Measurements from ENCODE around the gene MYO7A.

DNA sequence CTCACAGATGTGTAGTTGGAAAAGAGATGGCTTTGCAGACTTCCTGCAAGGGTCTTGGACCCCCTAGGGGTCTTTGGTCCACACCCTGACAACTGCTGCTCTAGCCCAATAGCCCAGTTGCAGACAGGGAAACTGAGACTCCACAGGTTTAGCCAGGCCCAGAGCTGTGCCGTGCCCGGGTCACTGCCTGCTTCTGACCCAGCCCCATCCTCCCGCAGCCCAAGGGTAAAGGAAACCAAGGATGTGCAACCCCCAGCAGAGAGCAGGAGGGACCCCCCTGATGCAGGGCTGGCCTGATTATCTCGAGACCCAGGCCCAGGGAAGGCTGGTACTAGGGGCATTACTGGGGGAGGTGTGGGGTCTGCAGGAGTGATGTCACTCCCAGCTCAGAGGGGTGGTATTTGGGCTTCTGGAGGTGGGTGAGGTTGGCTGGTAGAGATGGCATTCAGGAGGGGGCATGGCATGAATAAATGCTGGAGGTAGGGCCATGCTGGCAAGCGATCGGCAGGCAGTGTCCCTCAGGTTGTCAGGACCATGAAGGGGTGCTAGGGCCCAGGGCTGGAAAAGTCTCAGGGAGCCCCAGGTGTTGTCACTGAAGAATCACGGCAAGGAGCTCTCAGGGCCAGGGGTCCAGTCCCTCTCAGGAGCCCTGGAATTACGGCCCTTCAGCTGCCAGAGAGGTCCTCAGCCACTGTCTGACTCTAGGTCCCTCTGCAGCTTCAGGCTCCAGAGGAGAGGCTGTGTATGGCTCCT lies 21.1 kb downstream of the MYO7A start:
- no peak for TF ChIP-seq EZH2 (IDR thresholded peaks at IDR 0.05; ENCODE audit: borderline replicate concordance, low read depth, low read length, severe bottlenecking)
- TF ChIP-seq, protein P1, sequence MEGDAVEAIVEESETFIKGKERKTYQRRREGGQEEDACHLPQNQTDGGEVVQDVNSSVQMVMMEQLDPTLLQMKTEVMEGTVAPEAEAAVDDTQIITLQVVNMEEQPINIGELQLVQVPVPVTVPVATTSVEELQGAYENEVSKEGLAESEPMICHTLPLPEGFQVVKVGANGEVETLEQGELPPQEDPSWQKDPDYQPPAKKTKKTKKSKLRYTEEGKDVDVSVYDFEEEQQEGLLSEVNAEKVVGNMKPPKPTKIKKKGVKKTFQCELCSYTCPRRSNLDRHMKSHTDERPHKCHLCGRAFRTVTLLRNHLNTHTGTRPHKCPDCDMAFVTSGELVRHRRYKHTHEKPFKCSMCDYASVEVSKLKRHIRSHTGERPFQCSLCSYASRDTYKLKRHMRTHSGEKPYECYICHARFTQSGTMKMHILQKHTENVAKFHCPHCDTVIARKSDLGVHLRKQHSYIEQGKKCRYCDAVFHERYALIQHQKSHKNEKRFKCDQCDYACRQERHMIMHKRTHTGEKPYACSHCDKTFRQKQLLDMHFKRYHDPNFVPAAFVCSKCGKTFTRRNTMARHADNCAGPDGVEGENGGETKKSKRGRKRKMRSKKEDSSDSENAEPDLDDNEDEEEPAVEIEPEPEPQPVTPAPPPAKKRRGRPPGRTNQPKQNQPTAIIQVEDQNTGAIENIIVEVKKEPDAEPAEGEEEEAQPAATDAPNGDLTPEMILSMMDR (IDR thresholded peaks at IDR 0.05; ENCODE audit: extremely low read depth in 1 of 2, insufficient read depth in 1 of 2, low read depth in 1 of 2, low read length in 2 of 2): no peak
- no peak for TF ChIP-seq MYC (IDR thresholded peaks at IDR 0.05; ENCODE audit: low read depth, low read length)
- no peak for TF ChIP-seq POLR2A (IDR thresholded peaks at IDR 0.05; ENCODE audit: low read depth, low read length)
- TF ChIP-seq POLR2AphosphoS5 (IDR thresholded peaks at IDR 0.05; ENCODE audit: insufficient read depth, low read depth, low read length): no peak
- TF ChIP-seq, protein P2, sequence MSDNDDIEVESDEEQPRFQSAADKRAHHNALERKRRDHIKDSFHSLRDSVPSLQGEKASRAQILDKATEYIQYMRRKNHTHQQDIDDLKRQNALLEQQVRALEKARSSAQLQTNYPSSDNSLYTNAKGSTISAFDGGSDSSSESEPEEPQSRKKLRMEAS (IDR thresholded peaks at IDR 0.05; ENCODE audit: insufficient read depth, insufficient read length): no peak
- TF ChIP-seq JUN (IDR thresholded peaks at IDR 0.05; ENCODE audit: borderline replicate concordance, insufficient read depth, insufficient read length, low read depth): no peak
- TF ChIP-seq FOS (IDR thresholded peaks at IDR 0.05; ENCODE audit: borderline replicate concordance, insufficient read depth, low read length): no peak
- no peak for TF ChIP-seq GATA2 (IDR thresholded peaks at IDR 0.05; ENCODE audit: insufficient read depth, insufficient read length, low read depth, low read length)

Measured in endothelial cell of umbilical vein (primary cell).